Transverse colon (tissue), 4 donors: ENCODE data around the gene ATP9A. TPM values are rescaled to one million over a fixed set of nuclear protein-coding genes. Genes with fewer than 3 reads are reported as not detected.

ENCODE experiments used
- DNase-seq: peaks from one replicate; pipeline ENCODE4 v3.0.0-alpha.2; 2019
- H3K27ac ChIP-seq, 4 donors: fragments of 200-600 bp; sonication (generic); 2 replicates each; pipeline ENCODE4 v1.5.1; 2016 to 2018; ENCODE audit warnings: inconsistent platforms in 4 of 4
- H3K27me3 ChIP-seq: fragments of 200-600 bp; sonication (generic); 2 replicates; pipeline ENCODE4 v1.5.1; 2017; ENCODE audit warnings: inconsistent platforms
- H3K36me3 ChIP-seq, 4 donors: fragments of 200-600 bp; sonication (generic); 2 replicates each; pipeline ENCODE4 v1.5.1; 2017 to 2019; ENCODE audit warnings: inconsistent platforms in 4 of 4
- H3K4me1 ChIP-seq, 4 donors: fragments of 200-600 bp; sonication (generic); 2 replicates each; pipeline ENCODE4 v1.5.1; 2017 to 2020; ENCODE audit warnings: inconsistent platforms in 4 of 4
- H3K4me3 ChIP-seq, 4 donors: fragments of 200-600 bp; sonication (generic); 1 replicate in 1 of 4; 2 replicates in 3 of 4; pipeline versions ENCODE4 v1.5.1 to v1.6.1; 2017 to 2019; ENCODE audit warnings: inconsistent platforms in 4 of 4
- H3K9me3 ChIP-seq, 2 donors: fragments of 200-600 bp; sonication (generic); 2 replicates each; pipeline ENCODE4 v1.5.1; 2017 to 2019; ENCODE audit warnings: inconsistent platforms in 2 of 2
- EP300 ChIP-seq: sonication (generic); formaldehyde crosslinking; IDR thresholded peaks from one replicate; pipeline ENCODE4 v1.6.1; 2017; ENCODE audit warnings: antibody characterized with exemption, low read depth
- POLR2A ChIP-seq: fragments of 450-650 bp; IDR thresholded peaks from one replicate; pipeline ENCODE4 v1.6.1; 2016; ENCODE audit warnings: antibody characterized with exemption, mild to moderate bottlenecking, moderate library complexity
- POLR2AphosphoS5 ChIP-seq, 3 donors: sonication (generic); formaldehyde crosslinking; IDR thresholded peaks; one replicate each; pipeline ENCODE4 v1.6.1; 2016; ENCODE audit warnings: antibody characterized with exemption in 3 of 3
- WGBS, 2 donors: methylation state at CpG; one replicate each; pipeline ENCODE4 v1.1.5; 2018; ENCODE audit warnings: low coverage in 1 of 2; 5-methylcytosine and 5-hydroxymethylcytosine counted together
- in situ Hi-C, 4 donors: fragments of 200-750 bp; cut with MboI; loops; one replicate each; pipeline versions ENCODE4 v1.15.0 to v1.15.1; 2017; ENCODE audit warnings: low sequenced_read_pairs in 3 of 4, low pct_ligation_motif_present in 1 of 4, low pct_unique_long_range_greater_than_20kb in 1 of 4
- intact Hi-C: fragments of 100-400 bp; cut with DNase I; formaldehyde crosslinking; loops from one replicate; pipeline ENCODE4 v1.15.1; 2023; ENCODE audit warnings: low total_unique reads
- total RNA-seq, 4 donors: library from RNA; depleted of rRNA; stranded (reverse); fragments of >200 nt; gene quantifications; one replicate each; pipeline ENCODE4 v1.1.0, GENCODE V29; 2016
- TF ChIP-seq, protein P1 (sequence below), 5 experiments: fragments of 200-600 bp in 3 of 5; fragments of 450-650 bp in 2 of 5; sonication (generic) in 3 of 5; IDR thresholded peaks; 1 replicate in 2 of 5; 2 replicates in 3 of 5; pipeline ENCODE4 v1.5.1; 2016 to 2017; ENCODE audit warnings: antibody characterized with exemption in 5 of 5, inconsistent platforms in 3 of 5, mild to moderate bottlenecking in 2 of 5, moderate library complexity in 1 of 5

Gene ATP9A
- total RNA-seq, 4 donors from 2014 or later = 66.3 to 93.0 (median 78.9) TPM

DNA sequence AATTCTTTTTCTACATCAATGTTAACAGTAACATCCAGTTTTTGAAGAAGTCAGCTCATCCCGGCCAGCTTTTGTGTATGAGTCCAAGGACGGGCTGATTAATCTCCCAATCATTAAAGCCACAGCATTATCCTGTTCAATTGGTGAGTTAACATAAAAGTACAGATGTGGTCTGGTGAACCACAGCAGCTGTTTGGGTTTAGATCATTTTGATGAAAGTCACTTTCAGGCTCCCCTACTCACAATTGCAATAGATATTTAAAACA is 156.6 kb downstream of the ATP9A start:
- WGBS, 2 donors = 67% methylated on average over 2 of the region's 2 CpGs; no CpG with 5 or more reads in 1 of the 2 donors
- intact Hi-C loops = no loop called here
- TF ChIP-seq, protein P1, sequence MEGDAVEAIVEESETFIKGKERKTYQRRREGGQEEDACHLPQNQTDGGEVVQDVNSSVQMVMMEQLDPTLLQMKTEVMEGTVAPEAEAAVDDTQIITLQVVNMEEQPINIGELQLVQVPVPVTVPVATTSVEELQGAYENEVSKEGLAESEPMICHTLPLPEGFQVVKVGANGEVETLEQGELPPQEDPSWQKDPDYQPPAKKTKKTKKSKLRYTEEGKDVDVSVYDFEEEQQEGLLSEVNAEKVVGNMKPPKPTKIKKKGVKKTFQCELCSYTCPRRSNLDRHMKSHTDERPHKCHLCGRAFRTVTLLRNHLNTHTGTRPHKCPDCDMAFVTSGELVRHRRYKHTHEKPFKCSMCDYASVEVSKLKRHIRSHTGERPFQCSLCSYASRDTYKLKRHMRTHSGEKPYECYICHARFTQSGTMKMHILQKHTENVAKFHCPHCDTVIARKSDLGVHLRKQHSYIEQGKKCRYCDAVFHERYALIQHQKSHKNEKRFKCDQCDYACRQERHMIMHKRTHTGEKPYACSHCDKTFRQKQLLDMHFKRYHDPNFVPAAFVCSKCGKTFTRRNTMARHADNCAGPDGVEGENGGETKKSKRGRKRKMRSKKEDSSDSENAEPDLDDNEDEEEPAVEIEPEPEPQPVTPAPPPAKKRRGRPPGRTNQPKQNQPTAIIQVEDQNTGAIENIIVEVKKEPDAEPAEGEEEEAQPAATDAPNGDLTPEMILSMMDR (IDR thresholded peaks at IDR 0.05) = no peak
- no peak for TF ChIP-seq POLR2AphosphoS5 (IDR thresholded peaks at IDR 0.05)
- TF ChIP-seq POLR2A = no peak

DNA sequence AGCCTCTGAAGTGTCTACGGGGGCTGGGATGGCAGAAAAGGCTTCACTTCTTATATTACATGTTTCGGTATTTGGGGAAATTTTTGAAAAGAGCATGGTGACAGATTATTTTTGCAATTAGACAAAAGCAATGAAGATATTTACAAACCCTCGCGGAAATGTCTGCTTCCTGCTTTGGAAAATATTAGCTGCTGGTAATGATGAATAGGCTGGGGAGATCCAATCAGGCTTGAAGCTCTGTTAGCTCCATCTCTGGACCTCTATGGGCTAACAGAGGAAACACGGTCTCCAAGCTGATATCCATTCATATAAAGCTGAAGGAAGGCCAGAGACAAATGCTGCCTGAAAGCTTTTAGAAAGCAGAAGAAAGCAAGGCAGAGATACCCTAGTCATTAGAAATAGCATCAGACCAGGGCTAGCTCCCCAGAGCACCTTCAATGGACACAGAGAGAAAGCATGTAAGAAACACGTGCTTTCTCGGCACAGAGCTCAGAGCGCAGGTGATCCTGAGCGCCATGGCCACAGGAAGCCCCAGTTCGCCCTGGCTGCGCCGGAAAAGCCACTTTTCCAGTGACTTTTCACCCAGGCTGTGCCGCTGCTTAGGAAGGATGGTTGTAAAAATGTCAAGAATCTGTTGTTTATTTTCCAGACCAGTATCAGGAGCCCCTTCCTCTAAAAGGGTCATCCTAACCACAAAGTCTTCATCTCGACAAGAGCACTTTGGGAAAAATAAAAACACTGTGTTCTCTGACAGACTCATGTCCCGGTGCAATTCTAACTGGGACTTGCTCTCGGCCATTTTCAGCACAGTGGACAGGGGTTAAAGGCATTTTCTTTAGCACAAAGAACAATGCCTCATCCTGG is 157.2 kb downstream of the ATP9A start:
- peaks cover 0 to 13% (median 5%) of the 10 kb centered on the region in 4 donors for H3K36me3 ChIP-seq
- no peak overlapping the region for H3K4me3 ChIP-seq
- in situ Hi-C loops = loop anchor here in 1 of 4 donors (25.0 kb wide), 1 partner anchor 624 kb away; no protein-coding TSS in a partner anchor
- no peak for DNase-seq
- no peaks in the 10 kb centered on the region for H3K9me3 ChIP-seq
- WGBS, 2 donors = 71 to 83% methylated on average over 10 to 16 of the region's 16 CpGs
- H3K4me1 ChIP-seq = no peaks in the 10 kb centered on the region
- intact Hi-C loops = no loop called here
- TF ChIP-seq POLR2AphosphoS5 (IDR thresholded peaks at IDR 0.05) = no peak
- no peak for TF ChIP-seq POLR2A
- no peak for TF ChIP-seq EP300
- TF ChIP-seq, protein P1 (IDR thresholded peaks at IDR 0.05) = no peak
- no peaks in the 10 kb centered on the region for H3K27me3 ChIP-seq
- H3K27ac ChIP-seq = no peak overlapping the region

More for the DNA sequence above, 156.6 kb downstream of the ATP9A start:
- H3K27ac ChIP-seq = no peak overlapping the region
- H3K9me3 ChIP-seq = no peaks in the 10 kb centered on the region
- no peak for DNase-seq
- H3K4me3 ChIP-seq = no peak overlapping the region
- peaks cover 0 to 13% (median 4%) of the 10 kb centered on the region in 4 donors for H3K36me3 ChIP-seq
- in situ Hi-C loops = loop anchor here in 1 of 4 donors (25.0 kb wide), 1 partner anchor 624 kb away; no protein-coding TSS in a partner anchor
- no peaks in the 10 kb centered on the region for H3K4me1 ChIP-seq
- no peaks in the 10 kb centered on the region for H3K27me3 ChIP-seq

GRCh38 chr20:51610111-51610510 is 158.1 kb downstream of the ATP9A start:
- Histone ChIP-seq H3K27ac (no peak overlapping the region), H3K4me3 (no peak overlapping the region), H3K27me3 (no peaks in the 10 kb centered on the region), H3K36me3 (peaks cover 0 to 13% (median 5%) of the 10 kb centered on the region in 4 donors), H3K4me1 (no peaks in the 10 kb centered on the region), H3K9me3 (no peaks in the 10 kb centered on the region)
- 79 to 87% methylated on average over 6 to 8 of the region's 8 CpGs for WGBS, 2 donors
- no peak for TF ChIP-seq POLR2AphosphoS5 (IDR thresholded peaks at IDR 0.05)
- TF ChIP-seq, protein P1 (IDR thresholded peaks at IDR 0.05) = no peak
- TF ChIP-seq POLR2A = no peak
- no peak for TF ChIP-seq EP300
- intact Hi-C loops = no loop called here
- in situ Hi-C loops = loop anchor here in 1 of 4 donors (25.0 kb wide), 1 partner anchor 623 kb away; no protein-coding TSS in a partner anchor
- no peak for DNase-seq

DNA sequence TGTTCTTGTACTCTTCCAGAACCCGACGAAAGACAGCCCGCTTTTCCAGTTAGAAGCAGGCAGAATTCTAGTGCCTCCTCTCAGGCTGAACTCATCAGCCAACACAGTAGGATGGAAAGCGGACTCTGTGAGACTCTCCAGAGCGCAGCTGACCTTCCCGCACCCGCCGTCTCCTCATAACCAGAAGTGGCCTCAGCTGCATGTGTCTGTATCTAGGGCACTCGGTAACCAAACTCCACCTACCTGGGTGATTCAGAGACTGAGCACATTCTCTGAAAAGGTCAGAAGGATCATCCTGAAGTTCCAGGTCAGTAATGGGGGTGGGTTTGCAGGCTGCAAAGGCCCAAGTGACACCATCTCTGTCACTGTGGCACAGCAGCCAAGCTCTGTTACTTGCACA is 158.9 kb downstream of the ATP9A start:
- in situ Hi-C loops = loop anchor here in 1 of 4 donors (25.0 kb wide), 1 partner anchor 622 kb away; no protein-coding TSS in a partner anchor
- intact Hi-C loops = no loop called here

More for the DNA sequence above, 158.9 kb downstream of the ATP9A start:
- H3K4me3 ChIP-seq = no peak overlapping the region
- no peak for DNase-seq
- peaks cover 0 to 17% (median 7%) of the 10 kb centered on the region in 4 donors for H3K36me3 ChIP-seq
- no peaks in the 10 kb centered on the region for H3K4me1 ChIP-seq
- no peaks in the 10 kb centered on the region for H3K27me3 ChIP-seq
- H3K27ac ChIP-seq = no peak overlapping the region
- H3K9me3 ChIP-seq = no peaks in the 10 kb centered on the region
- WGBS, 2 donors = 84 to 100% methylated on average over 2 to 9 of the region's 9 CpGs
- TF ChIP-seq, protein P1 (IDR thresholded peaks at IDR 0.05) = no peak
